ENCODE results near the gene ZFPL1. TPM values are rescaled to one million over a fixed set of nuclear protein-coding genes. Genes with fewer than 3 reads are reported as not detected.
A peak's percentile ranks its signal among the peaks of the same experiment; 100 is the strongest.

The ZFPL1 gene
- total and polyA plus RNA-seq, 10 of the 15 experiments (the other 5 are each of a cell fraction or from before 2014, with no cell fraction given): 2.2 to 37.8 (median 27.0) TPM

DNA sequence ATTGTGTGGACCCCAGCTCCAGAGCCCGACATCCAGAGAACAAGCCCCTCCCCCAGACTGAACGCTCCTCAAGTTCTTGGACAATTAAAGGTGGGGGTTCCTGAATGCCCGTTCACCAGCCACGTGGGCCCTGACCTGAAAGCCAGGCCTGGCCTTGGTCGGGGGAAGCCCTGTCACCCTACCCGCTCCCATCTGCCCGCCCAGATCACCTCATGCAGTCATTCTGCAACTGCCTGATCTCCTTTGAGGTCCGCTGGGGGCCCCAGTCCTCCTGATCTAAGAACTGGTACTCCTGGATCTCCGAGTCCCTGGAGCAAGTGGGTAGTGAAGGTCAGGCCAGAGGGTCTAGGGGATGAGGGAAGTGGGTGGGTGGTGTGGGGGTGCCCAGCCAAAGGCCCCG, 16.6 kb upstream of the ZFPL1 start (continued):
- TF ChIP-seq ZNF687 (IDR thresholded peaks at IDR 0.05) (peak; percentile 86), EED (IDR thresholded peaks at IDR 0.05; ENCODE audit: low read depth) (peak; percentile 89)

GRCh38 chr11:65069217-65069616, 14.8 kb upstream of the ZFPL1 start:
- H4K20me1 ChIP-seq (ENCODE audit: control insufficient read depth, insufficient read depth): no peaks in the 10 kb centered on the region
- CTCF ChIA-PET: interaction anchor here (1.4 to 2.0 kb wide), 4 partner anchors 10 to 54 kb away, joined by 3 to 6 read pairs (median 5); partner anchors contain the start of gene SAC3D1
- BruUV-seq (replicated peaks): no TSS peak
- H3K36me3 ChIP-seq (ENCODE audit: control insufficient read depth in 2 of 2, insufficient read depth in 2 of 2, low read length in 1 of 2): no peaks in the 10 kb centered on the region
- H3K4me2 ChIP-seq (ENCODE audit: control insufficient read depth, insufficient read depth): no peak overlapping the region
- peaks cover 11% of the 10 kb centered on the region for H3K4me1 ChIP-seq (ENCODE audit: control insufficient read depth, insufficient read depth, low read length)
- no peak overlapping the region for H3K27ac ChIP-seq (ENCODE audit: control insufficient read depth, insufficient read depth)
- no peaks in the 10 kb centered on the region for H3K27me3 ChIP-seq (replicated peaks in 1 of 2; ENCODE audit: control insufficient read depth in 2 of 2, insufficient read depth in 2 of 2, low read length in 1 of 2)
- H3K9ac ChIP-seq (ENCODE audit: control insufficient read depth, insufficient read depth, low read length): no peak overlapping the region
- no peaks in the 10 kb centered on the region for H3K79me2 ChIP-seq (ENCODE audit: control insufficient read depth, insufficient read depth, low read length)
- TF ChIP-seq ETV6 (conservative IDR thresholded peaks at IDR 0.05 in 1 of 2, IDR thresholded peaks at IDR 0.05 in 1 of 2; ENCODE audit: borderline replicate concordance in 1 of 2, low read depth in 1 of 2) (no peak), ZNF384 (IDR thresholded peaks at IDR 0.05; ENCODE audit: borderline replicate concordance, low read depth, low read length) (peak; percentile 38; the same call in 1 of the 2 replicates)
- DNase-seq (ENCODE audit: low read depth, low spot score) (no peak), ATAC-seq (no peak), FAIRE-seq (no peak)
- in situ Hi-C loops (cut with MboI) (no loop called here), intact Hi-C loops (cut with micrococcal nuclease; ENCODE audit: unreplicated experiment) (no loop called here)
- no peaks in the 10 kb centered on the region for H3K9me3 ChIP-seq (replicated peaks; ENCODE audit: control insufficient read depth, insufficient read depth, low read length)
- H2AFZ ChIP-seq (ENCODE audit: control insufficient read depth, low read depth, low read length): no peak overlapping the region
- no peak overlapping the region for H3K4me3 ChIP-seq
- SMC1A ChIA-PET (ENCODE audit: uncharacterized antibody, unreplicated experiment): interaction anchor here (0.8 to 2.1 kb wide), 5 partner anchors 9 to 40 kb away, joined by 4 to 9 read pairs (median 5); partner anchors contain the start of gene SAC3D1
- WGBS (ENCODE audit: insufficient coverage, insufficient replicate concordance, low lambda C conversion rate, missing lambda C conversion rate): 17% methylated on average over 8 of the region's 9 CpGs
- POLR2A ChIA-PET: interaction anchor here (0.6 to 2.3 kb wide), 8 partner anchors 9 to 169 kb away, joined by 3 to 9 read pairs (median 5); partner anchors contain the start of gene SAC3D1
- RAD21 ChIA-PET (ENCODE audit: unreplicated experiment): interaction anchor here (0.9 kb wide), 1 partner anchor 10 kb away, joined by 3 read pairs; no protein-coding TSS in a partner anchor

All from GM12878 (cell line).